Astrocyte of the cerebellum (primary cell): ENCODE results near the gene MOV10.

Experiments
- DNase-seq: peaks from one replicate; pipeline ENCODE4 v3.0.0-alpha.2; 2011; ENCODE audit warnings: low read depth
- H3K4me3 ChIP-seq: 2 replicates; pipeline ENCODE4 v1.5.1; 2011; ENCODE audit warnings: mild to moderate bottlenecking, low read depth, low read length, moderate library complexity
- in situ Hi-C: cut with HindIII; loops from 2 replicates; pipeline ENCODE4 v1.10.0; 2017; ENCODE audit warnings: low sequenced_read_pairs
- TF ChIP-seq, protein P1 (sequence below): IDR thresholded peaks from 2 replicates; pipeline ENCODE4 v1.5.1; 2012; ENCODE audit warnings: low read length, low read depth, moderate library complexity, mild to moderate bottlenecking; ENCODE audit errors: missing control alignments

Gene MOV10

DNA sequence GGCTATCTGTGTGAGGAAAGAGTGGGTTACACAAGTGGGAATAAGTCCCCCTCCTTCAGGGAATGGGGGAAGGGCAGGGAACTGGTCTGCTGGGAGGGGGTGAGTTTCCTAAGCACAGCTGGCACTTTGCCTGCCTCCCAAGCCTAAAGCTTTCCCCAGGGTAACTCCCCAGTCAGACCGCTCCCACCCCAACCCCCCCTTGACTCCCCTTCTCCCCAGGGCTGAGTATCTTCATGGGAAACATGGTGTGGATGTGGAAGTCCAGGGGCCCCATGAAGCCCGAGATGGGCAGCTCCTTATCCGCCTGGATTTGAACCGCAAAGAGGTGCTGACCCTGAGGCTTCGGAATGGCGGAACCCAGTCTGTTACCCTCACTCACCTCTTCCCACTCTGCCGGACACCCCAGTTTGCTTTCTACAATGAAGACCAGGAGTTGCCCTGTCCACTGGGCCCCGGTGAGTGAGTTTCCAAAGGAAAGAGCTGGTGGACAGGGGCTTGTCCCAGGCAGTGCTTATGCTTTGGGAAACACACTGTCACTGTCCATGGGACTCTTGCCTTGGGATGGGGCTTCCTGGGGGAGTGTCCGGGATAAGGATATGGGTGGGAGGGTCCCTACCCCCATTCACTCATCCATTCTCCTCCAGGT lies 14.9 kb downstream of the MOV10 start:
- TF ChIP-seq, protein P1, sequence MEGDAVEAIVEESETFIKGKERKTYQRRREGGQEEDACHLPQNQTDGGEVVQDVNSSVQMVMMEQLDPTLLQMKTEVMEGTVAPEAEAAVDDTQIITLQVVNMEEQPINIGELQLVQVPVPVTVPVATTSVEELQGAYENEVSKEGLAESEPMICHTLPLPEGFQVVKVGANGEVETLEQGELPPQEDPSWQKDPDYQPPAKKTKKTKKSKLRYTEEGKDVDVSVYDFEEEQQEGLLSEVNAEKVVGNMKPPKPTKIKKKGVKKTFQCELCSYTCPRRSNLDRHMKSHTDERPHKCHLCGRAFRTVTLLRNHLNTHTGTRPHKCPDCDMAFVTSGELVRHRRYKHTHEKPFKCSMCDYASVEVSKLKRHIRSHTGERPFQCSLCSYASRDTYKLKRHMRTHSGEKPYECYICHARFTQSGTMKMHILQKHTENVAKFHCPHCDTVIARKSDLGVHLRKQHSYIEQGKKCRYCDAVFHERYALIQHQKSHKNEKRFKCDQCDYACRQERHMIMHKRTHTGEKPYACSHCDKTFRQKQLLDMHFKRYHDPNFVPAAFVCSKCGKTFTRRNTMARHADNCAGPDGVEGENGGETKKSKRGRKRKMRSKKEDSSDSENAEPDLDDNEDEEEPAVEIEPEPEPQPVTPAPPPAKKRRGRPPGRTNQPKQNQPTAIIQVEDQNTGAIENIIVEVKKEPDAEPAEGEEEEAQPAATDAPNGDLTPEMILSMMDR = no peak
- in situ Hi-C loops = no loop called here
- H3K4me3 ChIP-seq = no peak overlapping the region
- no peak for DNase-seq

DNA sequence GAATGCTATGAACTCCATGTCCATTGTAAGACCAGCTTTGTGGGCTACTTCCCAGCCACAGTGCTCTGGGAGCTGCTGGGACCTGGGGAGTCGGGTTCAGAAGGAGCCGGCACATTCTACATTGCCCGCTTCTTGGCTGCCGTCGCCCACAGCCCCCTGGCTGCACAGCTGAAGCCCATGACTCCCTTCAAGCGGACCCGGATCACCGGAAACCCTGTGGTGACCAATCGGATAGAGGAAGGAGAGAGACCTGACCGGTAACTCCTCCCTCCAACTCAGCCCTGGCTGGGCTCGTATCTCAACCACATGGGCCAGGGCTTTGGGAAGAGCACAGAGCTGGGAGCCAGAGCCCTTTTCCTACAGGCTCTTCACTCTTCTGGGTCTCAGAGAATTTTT lies 15.4 kb downstream of the MOV10 start:
- H3K4me3 ChIP-seq = no peak overlapping the region
- TF ChIP-seq, protein P1 = no peak
- in situ Hi-C loops = no loop called here
- DNase-seq = no peak

DNA sequence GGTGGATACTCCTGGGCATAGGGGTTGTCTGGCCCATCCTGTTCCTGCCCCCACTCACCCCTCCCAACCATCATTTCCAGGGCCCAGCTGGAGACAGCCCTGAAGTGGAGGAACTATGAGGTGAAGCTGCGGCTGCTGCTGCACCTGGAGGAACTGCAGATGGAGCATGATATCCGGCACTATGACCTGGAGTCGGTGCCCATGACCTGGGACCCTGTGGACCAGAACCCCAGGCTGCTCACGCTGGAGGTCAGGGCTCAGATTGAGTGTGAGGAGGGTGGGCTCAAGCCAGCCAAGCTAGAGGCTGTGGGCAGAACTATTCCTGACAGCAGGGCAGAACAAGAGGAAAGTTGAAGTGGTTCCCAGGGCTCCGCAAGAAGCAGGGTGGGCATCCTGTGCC lies 18.2 kb downstream of the MOV10 start:
- TF ChIP-seq, protein P1 = no peak
- no peak for DNase-seq
- H3K4me3 ChIP-seq = no peak overlapping the region
- in situ Hi-C loops = no loop called here

DNA sequence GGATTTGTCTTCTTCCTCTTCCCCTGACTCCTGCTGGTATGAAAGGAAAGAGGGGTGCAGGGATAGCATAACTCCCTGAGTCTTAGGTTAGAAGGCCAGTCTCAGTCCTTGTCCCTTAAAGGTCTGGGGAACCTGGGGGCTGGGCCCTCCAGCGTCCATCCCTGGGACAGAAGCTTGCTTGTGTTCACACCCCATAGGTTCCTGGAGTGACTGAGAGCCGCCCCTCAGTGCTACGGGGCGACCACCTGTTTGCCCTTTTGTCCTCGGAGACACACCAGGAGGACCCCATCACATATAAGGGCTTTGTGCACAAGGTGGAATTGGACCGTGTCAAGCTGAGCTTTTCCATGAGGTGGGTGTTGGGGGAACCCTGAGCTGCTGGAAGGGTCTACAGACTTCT lies 19.4 kb downstream of the MOV10 start:
- no peak for DNase-seq
- H3K4me3 ChIP-seq = no peak overlapping the region
- in situ Hi-C loops = no loop called here
- TF ChIP-seq, protein P1 = no peak

DNA sequence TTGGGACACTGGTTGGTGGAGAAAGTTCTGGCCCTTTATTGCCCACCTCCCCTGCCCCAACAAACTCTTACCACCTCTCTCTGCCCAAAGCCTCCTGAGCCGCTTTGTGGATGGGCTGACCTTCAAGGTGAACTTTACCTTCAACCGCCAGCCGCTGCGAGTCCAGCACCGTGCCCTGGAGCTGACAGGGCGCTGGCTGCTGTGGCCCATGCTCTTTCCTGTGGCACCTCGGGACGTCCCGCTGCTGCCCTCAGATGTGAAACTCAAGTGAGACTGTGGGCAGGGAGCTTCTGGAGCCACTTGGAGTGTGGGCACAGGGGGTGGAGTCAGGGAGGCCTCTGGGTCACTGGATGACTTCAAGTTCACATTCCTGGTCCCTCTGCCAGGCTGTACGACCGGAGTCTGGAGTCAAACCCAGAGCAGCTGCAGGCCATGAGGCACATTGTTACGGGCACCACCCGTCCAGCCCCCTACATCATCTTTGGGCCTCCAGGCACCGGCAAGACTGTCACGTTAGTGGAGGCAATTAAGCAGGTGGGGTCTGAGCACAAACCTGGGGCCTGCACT lies 20.0 kb downstream of the MOV10 start:
- no peak for DNase-seq
- in situ Hi-C loops = no loop called here
- no peak overlapping the region for H3K4me3 ChIP-seq
- TF ChIP-seq, protein P1 = no peak

DNA sequence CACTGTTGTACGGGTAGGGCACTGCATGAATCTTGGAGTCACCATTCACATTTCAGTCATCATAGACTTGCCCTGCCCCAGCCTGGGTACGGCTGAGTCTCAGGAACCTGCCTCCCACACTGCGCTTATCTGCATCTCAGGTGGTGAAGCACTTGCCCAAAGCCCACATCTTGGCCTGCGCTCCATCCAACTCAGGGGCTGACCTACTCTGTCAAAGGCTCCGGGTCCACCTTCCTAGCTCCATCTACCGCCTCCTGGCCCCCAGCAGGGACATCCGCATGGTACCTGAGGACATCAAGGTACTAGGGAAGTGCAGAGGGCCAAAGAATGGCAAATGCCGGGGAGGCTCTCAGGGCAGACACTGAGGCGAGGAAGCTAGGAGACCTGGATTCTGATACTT lies 20.8 kb downstream of the MOV10 start:
- no peak overlapping the region for H3K4me3 ChIP-seq
- TF ChIP-seq, protein P1 = no peak
- in situ Hi-C loops = no loop called here
- DNase-seq = no peak
